Right cardiac atrium (tissue), 5 donors: ENCODE results near the gene CEP112. TPM values are rescaled to one million over a fixed set of nuclear protein-coding genes. Genes with fewer than 3 reads are reported as not detected.
A peak's percentile ranks its signal among the peaks of the same experiment; 100 is the strongest.
"Not testable (repeated sequence)": the region's sequence is repeated elsewhere in the genome, so short reads cannot be mapped to it uniquely, and the experiment has no call there.

ENCODE experiments used
- ATAC-seq, 2 donors: fragments of 200-7000 bp; cut with Tn5 transposase; one replicate each; pipeline versions ENCODE4 v1.8.0 to v1.9.1; 2020; ENCODE audit warnings: moderate library complexity in 2 of 2, mild to moderate bottlenecking in 1 of 2
- DNase-seq, 3 donors: peaks; one replicate each; pipeline ENCODE4 v3.0.0-alpha.2; 2020
- H3K27ac ChIP-seq: one replicate; pipeline ENCODE4 v1.5.1; 2013; ENCODE audit warnings: mild to moderate bottlenecking, low read length, control low read depth, moderate library complexity
- H3K27me3 ChIP-seq: one replicate; pipeline ENCODE4 v1.6.1; 2013; ENCODE audit not compliant: control insufficient read depth, insufficient read depth
- H3K4me1 ChIP-seq: one replicate; pipeline ENCODE4 v1.6.1; 2013; ENCODE audit warnings: low read length; ENCODE audit not compliant: control insufficient read depth, insufficient read depth
- H3K4me3 ChIP-seq: one replicate; pipeline ENCODE4 v1.5.1; 2013; ENCODE audit warnings: low read length, control low read depth
- H3K9me3 ChIP-seq: one replicate; pipeline ENCODE4 v1.6.1; 2013; ENCODE audit warnings: low read length; ENCODE audit not compliant: control insufficient read depth
- WGBS: extraction: QIAGEN DNeasy Blood & Tissue Kit; methylation state at CpG from one replicate; pipeline ENCODE4 v1.1.7; 2013; 5-methylcytosine and 5-hydroxymethylcytosine counted together
- intact Hi-C, 4 donors: fragments of 100-400 bp; cut with DNase I; formaldehyde crosslinking; loops; one replicate each; pipeline versions ENCODE4 v1.11.0 to v1.14.0; 2022 to 2023
- polyA plus RNA-seq: library from polyadenylated mRNA; stranded (reverse); fragments of 200-250 nt; gene quantifications from one replicate; pipeline ENCODE4 v1.2.3, GENCODE V29; 2013
- total RNA-seq, 4 donors: library from RNA; stranded (reverse); fragmentation: NEBNext Ultra II Directional; extraction: Animal tissue kit (Norgen Biotek cat#: 25700); gene quantifications; one replicate each; pipeline ENCODE4 v1.2.1, GENCODE V29; 2021
- donor health status: healthy with polysubstance abuse.
- donor health status: DM: no; HTN: yes; CAD: no.
- donor health status: DM: no; HTN: no; CAD: no.
- donor health status: DM: no; HTN: yes; CAD: no; lungs with severe emphysema.
- donor health status: DM: yes; HTN: yes; CAD: no.

Gene CEP112
- total and polyA plus RNA-seq, 5 donors, result 11.1 to 23.1 (median 18.0) TPM

GRCh38 chr17:66107731-66108130, 84.2 kb downstream of the CEP112 start:
- Histone ChIP-seq H3K27ac (no peak overlapping the region), H3K4me3 (no peak overlapping the region), H3K27me3 (no peaks in the 10 kb centered on the region), H3K4me1 (no peaks in the 10 kb centered on the region), H3K9me3 (no peaks in the 10 kb centered on the region)
- DNase-seq, result no peak
- intact Hi-C loops, result no loop called here
- ATAC-seq, result no peak

GRCh38 chr17:66098040-66098439, 93.9 kb downstream of the CEP112 start:
- Histone ChIP-seq H3K4me1 (no peaks in the 10 kb centered on the region), H3K9me3 (no peaks in the 10 kb centered on the region), H3K27ac (no peak overlapping the region), H3K27me3 (no peaks in the 10 kb centered on the region), H3K4me3 (no peak overlapping the region)
- DNase-seq (no peak), ATAC-seq (no peak)
- intact Hi-C loops, result no loop called here
- 89% methylated on average over 3 of the region's 3 CpGs for WGBS

GRCh38 chr17:66094727-66095126, 97.2 kb downstream of the CEP112 start:
- WGBS, result 92% methylated on average over 4 of the region's 4 CpGs
- no peaks in the 10 kb centered on the region for H3K9me3 ChIP-seq
- intact Hi-C loops, result no loop called here
- ATAC-seq (no peak), DNase-seq (no peak)
- H3K4me3 ChIP-seq, result no peak overlapping the region
- H3K27me3 ChIP-seq, result no peaks in the 10 kb centered on the region
- no peaks in the 10 kb centered on the region for H3K4me1 ChIP-seq
- H3K27ac ChIP-seq, result no peak overlapping the region

DNA sequence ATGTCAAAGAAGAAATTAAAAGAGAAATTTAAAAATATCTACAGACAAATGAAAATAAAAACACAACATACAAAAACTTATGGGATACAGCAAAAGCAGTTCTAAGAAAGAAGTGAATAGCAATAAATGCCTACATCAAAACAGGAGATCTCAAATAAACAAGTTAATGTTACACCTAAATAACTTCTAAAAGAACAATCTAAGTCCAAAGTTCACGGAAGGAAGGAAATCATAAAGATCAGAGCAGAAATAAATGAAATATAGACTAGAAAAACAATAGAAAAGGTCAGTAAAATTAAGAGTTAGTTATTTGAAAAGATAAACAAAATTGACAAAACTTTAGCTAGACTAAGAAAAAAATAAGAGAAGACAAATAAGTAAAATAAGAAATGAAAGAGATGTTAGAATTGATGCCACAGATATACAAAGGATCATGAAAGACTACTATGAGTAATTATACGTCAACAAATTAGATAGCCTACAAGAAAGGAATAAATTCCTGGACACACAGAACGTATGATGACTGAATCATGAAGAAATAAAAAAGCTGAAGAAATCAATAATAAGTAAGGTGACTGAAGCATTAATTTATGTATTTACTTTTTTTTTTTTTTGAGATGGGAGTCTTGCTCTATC, 100.4 kb downstream of the CEP112 start:
- intact Hi-C loops, result no loop called here
- 95% methylated on average over 3 of the region's 3 CpGs for WGBS
- Histone ChIP-seq H3K9me3 (no peaks in the 10 kb centered on the region), H3K27me3 (no peaks in the 10 kb centered on the region), H3K4me3 (no peak overlapping the region), H3K4me1 (no peaks in the 10 kb centered on the region), H3K27ac (no peak overlapping the region)
- ATAC-seq, result no peak
- no peak for DNase-seq

DNA sequence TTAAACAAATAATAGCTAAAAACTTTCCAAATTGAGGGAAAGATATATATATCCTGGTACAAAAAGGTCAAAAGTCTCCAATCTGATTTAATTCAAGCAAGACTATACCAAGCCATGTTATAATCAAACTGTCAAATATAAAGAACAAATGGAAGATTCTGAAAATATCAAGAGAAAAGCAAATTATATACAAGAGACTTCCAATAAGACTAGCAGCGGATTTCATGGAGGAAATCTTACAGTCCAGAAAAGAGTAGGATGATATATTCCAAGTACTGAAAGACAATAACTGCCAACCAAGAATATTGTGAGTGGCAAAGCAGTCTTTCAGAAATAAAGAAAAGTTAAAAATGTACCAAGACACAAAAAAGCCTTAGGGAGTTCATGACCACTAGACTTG, 102.2 kb downstream of the CEP112 start:
- H3K9me3 ChIP-seq, result no peaks in the 10 kb centered on the region
- H3K27ac ChIP-seq, result no peak overlapping the region
- H3K4me3 ChIP-seq, result no peak overlapping the region
- H3K4me1 ChIP-seq, result no peaks in the 10 kb centered on the region
- no peak for ATAC-seq
- 98% methylated on average over 1 of the region's 1 CpG for WGBS
- no peaks in the 10 kb centered on the region for H3K27me3 ChIP-seq
- DNase-seq, result no peak
- intact Hi-C loops, result no loop called here

- Histone ChIP-seq H3K4me3 (no peak overlapping the region), H3K4me1 (no peaks in the 10 kb centered on the region), H3K27me3 (no peaks in the 10 kb centered on the region), H3K27ac (no peak overlapping the region), H3K9me3 (no peaks in the 10 kb centered on the region)
- ATAC-seq (no peak), DNase-seq (no peak)
- WGBS, result 97% methylated on average over 4 of the region's 4 CpGs
- intact Hi-C loops, result no loop called here
Observed at GRCh38 chr17:66088173-66088572, 103.8 kb downstream of the CEP112 start.

DNA sequence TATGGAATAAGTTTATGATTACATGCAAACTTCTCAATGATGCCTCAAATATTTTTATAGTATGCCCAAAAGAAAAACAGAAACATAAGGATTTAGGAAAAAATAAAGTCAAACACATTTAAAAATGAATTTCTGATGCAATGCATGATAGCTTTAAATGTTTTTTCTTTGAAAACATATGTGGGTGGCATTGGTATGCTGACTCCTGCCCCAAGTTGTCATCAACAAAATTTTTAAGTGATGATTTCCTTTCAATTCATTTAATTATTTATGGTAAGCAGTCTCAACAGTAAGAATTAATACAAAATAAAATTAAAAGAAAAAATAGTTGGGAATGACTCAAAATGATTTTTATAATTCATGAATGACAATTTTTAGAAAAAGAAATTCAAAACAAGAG, 104.9 kb downstream of the CEP112 start:
- H3K9me3 ChIP-seq, result no peaks in the 10 kb centered on the region
- intact Hi-C loops, result no loop called here
- DNase-seq (no peak), ATAC-seq (no peak)
- H3K4me3 ChIP-seq, result no peak overlapping the region
- H3K27ac ChIP-seq, result no peak overlapping the region
- H3K4me1 ChIP-seq, result no peaks in the 10 kb centered on the region
- H3K27me3 ChIP-seq, result no peaks in the 10 kb centered on the region

GRCh38 chr17:66085221-66085620, 106.7 kb downstream of the CEP112 start:
- no peak overlapping the region for H3K27ac ChIP-seq
- H3K27me3 ChIP-seq, result no peaks in the 10 kb centered on the region
- intact Hi-C loops, result no loop called here
- ATAC-seq (no peak), DNase-seq (no peak)
- H3K4me1 ChIP-seq, result no peaks in the 10 kb centered on the region
- no peaks in the 10 kb centered on the region for H3K9me3 ChIP-seq
- H3K4me3 ChIP-seq, result no peak overlapping the region
- WGBS, result 76% methylated on average over 2 of the region's 2 CpGs

GRCh38 chr17:66080670-66081069, 111.3 kb downstream of the CEP112 start:
- DNase-seq, H3K27ac ChIP-seq, intact Hi-C loops, H3K9me3 ChIP-seq, H3K27me3 ChIP-seq, ATAC-seq, H3K4me1 ChIP-seq, H3K4me3 ChIP-seq: not testable (repeated sequence)
- 95% methylated on average over 3 of the region's 3 CpGs for WGBS

GRCh38 chr17:66076546-66077190, 115.3 kb downstream of the CEP112 start:
- no peaks in the 10 kb centered on the region for H3K9me3 ChIP-seq
- H3K27ac ChIP-seq, result no peak overlapping the region
- no peak overlapping the region for H3K4me3 ChIP-seq
- H3K4me1 ChIP-seq, result no peaks in the 10 kb centered on the region
- H3K27me3 ChIP-seq, result no peaks in the 10 kb centered on the region
- DNase-seq, result peak in 2 of 3 donors; percentile 11 to 46
- ATAC-seq, result no peak
- WGBS, result 61% methylated on average over 5 of the region's 5 CpGs
- intact Hi-C loops, result no loop called here

DNA sequence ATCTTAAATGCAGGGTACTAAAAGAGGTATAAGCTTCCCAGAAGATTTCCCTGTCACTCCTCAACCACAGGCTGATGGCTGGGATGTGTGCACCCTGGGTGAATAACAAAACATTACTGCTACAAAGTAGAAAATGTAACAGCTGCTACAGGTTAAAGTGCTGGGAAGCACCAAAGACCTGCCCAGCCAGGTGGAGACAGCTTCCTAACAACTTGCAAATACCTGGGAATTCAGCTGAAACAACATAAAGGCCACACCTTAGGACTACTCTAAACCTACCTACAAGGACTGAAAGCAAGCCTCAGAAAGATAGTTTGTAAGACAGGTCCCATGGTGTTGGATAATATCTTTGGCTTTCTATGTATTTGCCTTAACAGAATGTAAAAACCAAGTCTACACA, 118.5 kb downstream of the CEP112 start:
- H3K27me3 ChIP-seq, result no peaks in the 10 kb centered on the region
- no peak overlapping the region for H3K4me3 ChIP-seq
- intact Hi-C loops, result no loop called here
- no peaks in the 10 kb centered on the region for H3K4me1 ChIP-seq
- ATAC-seq (no peak), DNase-seq (no peak)
- no peaks in the 10 kb centered on the region for H3K9me3 ChIP-seq
- no peak overlapping the region for H3K27ac ChIP-seq

GRCh38 chr17:66063686-66064085, 128.2 kb downstream of the CEP112 start:
- no peaks in the 10 kb centered on the region for H3K9me3 ChIP-seq
- no peak for DNase-seq
- intact Hi-C loops, result no loop called here
- no peak overlapping the region for H3K4me3 ChIP-seq
- H3K27me3 ChIP-seq, result no peaks in the 10 kb centered on the region
- H3K27ac ChIP-seq, result no peak overlapping the region
- no peak for ATAC-seq
- no peaks in the 10 kb centered on the region for H3K4me1 ChIP-seq
- WGBS, result 45% methylated on average over 1 of the region's 1 CpG
